ENCODE results near the gene EPX.

- TF ChIP-seq CTCF (IDR thresholded peaks at IDR 0.05; ENCODE audit: poor library complexity) (no peak), EZH2phosphoT487 (IDR thresholded peaks at IDR 0.05; ENCODE audit: low read depth, severe bottlenecking, unreplicated experiment) (no peak)
These were observed 10.3 kb downstream of the EPX start for GRCh38 chr17:58202859-58203258.

Data from hepatocyte (in vitro differentiated cells).